Choroid plexus epithelial cell (primary cell): ENCODE results near the gene KDSR.
A peak's percentile ranks its signal among the peaks of the same experiment; 100 is the strongest.

Experiments used
- DNase-seq: peaks from one replicate; pipeline ENCODE4 v3.0.0-alpha.2; 2010; ENCODE audit warnings: low read depth
- H3K4me3 ChIP-seq: 2 replicates; pipeline ENCODE4 v1.5.1; 2011; ENCODE audit warnings: low read depth, mild to moderate bottlenecking, control low read depth, low read length, moderate library complexity
- CTCF ChIP-seq: conservative IDR thresholded peaks from 2 replicates; pipeline ENCODE4 v1.5.1; 2011; ENCODE audit warnings: low read depth, mild to moderate bottlenecking, control low read depth, inconsistent platforms, low read length, moderate library complexity

KDSR gene

GRCh38 chr18:63346480-63347183, 20.4 kb downstream of the KDSR start:
- TF ChIP-seq CTCF, result no peak
- no peak for DNase-seq
- H3K4me3 ChIP-seq, result no peak overlapping the region

DNA sequence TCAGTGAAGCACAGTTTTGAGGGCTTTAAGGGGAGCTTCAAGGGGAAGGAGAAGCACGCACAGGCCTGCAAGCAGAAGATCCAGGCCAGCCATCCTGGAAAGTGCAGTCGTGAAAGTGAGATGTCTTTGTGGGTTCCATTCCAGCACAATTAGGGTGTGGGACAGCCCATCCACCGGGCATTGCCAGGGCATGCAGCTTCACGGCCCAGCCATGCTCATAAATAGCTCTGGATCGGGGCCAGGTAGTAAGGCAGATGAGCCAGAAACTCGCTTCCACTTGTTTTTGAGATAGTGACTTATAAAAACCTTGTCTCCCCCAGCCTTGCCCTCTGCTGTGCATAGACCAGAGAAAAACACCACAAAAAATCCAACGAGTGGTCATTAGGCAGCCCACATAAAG, 21.0 kb downstream of the KDSR start:
- H3K4me3 ChIP-seq, result no peak overlapping the region
- no peak for DNase-seq
- TF ChIP-seq CTCF, result no peak

- no peak for DNase-seq
- no peak for TF ChIP-seq CTCF
- no peak overlapping the region for H3K4me3 ChIP-seq
Measured at GRCh38 chr18:63344918-63345317, 22.1 kb downstream of the KDSR start.

DNA sequence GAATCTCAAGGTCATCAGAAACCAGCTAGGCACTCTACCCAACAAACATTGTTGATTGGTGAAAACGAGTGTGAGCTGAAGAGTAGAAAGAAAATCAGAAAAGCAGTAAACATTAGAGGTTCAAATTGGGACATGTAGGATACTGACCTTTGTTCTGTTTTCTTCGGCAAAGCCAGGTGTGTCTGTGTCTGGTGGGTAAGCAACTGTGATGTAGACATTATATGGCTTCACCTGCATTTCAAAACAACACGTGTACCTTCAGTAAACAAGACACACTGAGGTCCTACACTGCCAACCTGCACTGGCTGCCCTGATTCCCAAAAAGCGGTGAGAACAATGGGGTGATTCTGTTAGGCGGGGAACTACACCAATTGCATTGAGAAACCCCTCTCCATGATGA, 22.7 kb downstream of the KDSR start:
- H3K4me3 ChIP-seq, result no peak overlapping the region
- no peak for TF ChIP-seq CTCF
- DNase-seq, result no peak

- peak; percentile 67 for DNase-seq
- TF ChIP-seq CTCF, result peak; percentile 72
- H3K4me3 ChIP-seq, result no peak overlapping the region
Measured at GRCh38 chr18:63342206-63342605, 24.8 kb downstream of the KDSR start.

DNA sequence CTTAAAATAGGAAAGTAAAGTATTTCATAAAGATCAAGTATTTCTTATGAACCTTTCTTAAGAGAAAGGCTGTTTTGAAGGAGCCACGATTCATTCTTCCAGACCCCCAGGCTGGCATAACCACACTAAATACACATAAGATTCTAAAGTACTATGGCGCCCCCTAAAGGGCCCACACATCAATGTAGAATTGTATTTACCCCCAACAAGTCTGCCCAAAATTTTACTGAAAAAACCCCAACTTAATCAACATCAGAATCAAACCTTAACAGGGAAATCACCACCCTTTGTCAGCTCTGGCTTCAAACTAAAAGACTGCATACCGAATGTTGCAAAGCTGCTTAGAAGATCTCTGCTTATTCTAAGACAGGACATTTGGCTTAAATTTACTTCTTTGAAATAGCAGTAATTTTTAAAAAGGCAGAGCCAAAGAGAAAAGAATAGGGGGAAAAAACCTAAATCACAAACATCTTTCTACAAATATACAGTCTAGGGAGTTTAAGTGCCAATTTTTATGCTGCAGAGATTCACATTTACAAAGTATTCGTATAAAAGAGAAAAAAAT, 27.0 kb downstream of the KDSR start:
- DNase-seq, result peak; percentile 63
- peak; percentile 70 for TF ChIP-seq CTCF
- no peak overlapping the region for H3K4me3 ChIP-seq
